Measurements from ENCODE around the gene RPGRIP1. TPM values are rescaled to one million over a fixed set of nuclear protein-coding genes. Genes with fewer than 3 reads are reported as not detected.
"Not testable (repeated sequence)": the region's sequence is repeated elsewhere in the genome, so short reads cannot be mapped to it uniquely, and the experiment has no call there.

Gene RPGRIP1
- total and polyA plus RNA-seq, 9 of the 15 experiments (the other 6 are each of a cell fraction or from before 2014, with no cell fraction given): 0.47 to 0.95 (median 0.65) TPM; not detected in 1

DNA sequence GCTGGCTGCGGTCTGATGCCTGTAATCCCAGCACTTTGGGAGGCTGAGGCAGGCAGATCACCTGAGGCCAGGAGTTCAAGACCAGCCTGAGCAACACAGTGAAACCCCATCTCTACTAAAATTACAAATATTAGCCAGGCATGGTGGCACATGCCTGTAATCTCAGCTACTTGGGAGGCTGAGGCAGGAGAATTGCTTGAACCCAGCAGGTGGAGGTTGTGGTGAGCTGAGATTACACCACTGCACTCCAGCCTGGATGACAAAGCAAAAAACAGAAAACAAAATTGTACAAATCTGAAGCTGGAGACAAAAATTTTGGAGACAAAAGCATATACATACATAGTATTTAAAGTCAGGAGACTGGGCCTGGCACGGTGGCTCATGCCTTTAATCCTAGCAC lies 6.6 kb downstream of the RPGRIP1 start:
- H3K36me3 ChIP-seq (ENCODE audit: control insufficient read depth, insufficient read depth, low read length); CTCF ChIA-PET (ENCODE audit: low intra/inter-chr PET ratio); POLR2A ChIA-PET; H3K4me3 ChIP-seq; H3K79me2 ChIP-seq (ENCODE audit: control insufficient read depth, insufficient read depth, low read length); H4K20me1 ChIP-seq (replicated peaks; ENCODE audit: control insufficient read depth, insufficient read depth, low read length); ATAC-seq; H3K27me3 ChIP-seq (ENCODE audit: control insufficient read depth in 2 of 2, insufficient read depth in 2 of 2, low read length in 2 of 2); BruUV-seq (replicated peaks); H3K4me1 ChIP-seq (replicated peaks in 1 of 2; ENCODE audit: control insufficient read depth in 2 of 2, insufficient read depth in 2 of 2, low read length in 2 of 2); in situ Hi-C loops (cut with MboI); H3K4me2 ChIP-seq (ENCODE audit: insufficient read depth, low read length); FAIRE-seq; DNase-seq (ENCODE audit: extremely low read depth in 1 of 4, low spot score in 3 of 4); H3K9me1 ChIP-seq (ENCODE audit: control insufficient read depth, insufficient read depth, low read length); H3K27ac ChIP-seq (ENCODE audit: extremely low read depth, low read depth, low read length); H3K9ac ChIP-seq (ENCODE audit: insufficient read depth in 1 of 2, low read depth in 2 of 2, low read length in 2 of 2); H3K9me3 ChIP-seq (replicated peaks; ENCODE audit: control insufficient read depth, insufficient read depth, low read depth, low read length); intact Hi-C loops (cut with micrococcal nuclease); H2AFZ ChIP-seq (ENCODE audit: low read depth, low read length): not testable (repeated sequence)
- 40% methylated on average over 1 of the region's 2 CpGs for WGBS (ENCODE audit: insufficient coverage, low coverage, missing lambda C conversion rate)
- TF ChIP-seq MAFG (tag; conservative IDR thresholded peaks at IDR 0.05): 0 out of 2 replicates have a peak, but pooled peaks have one; percentile 6
- peak; percentile 43 for TF ChIP-seq NFE2 (IDR thresholded peaks at IDR 0.05; ENCODE audit: low read depth)
- peak; percentile 71 to 73 for TF ChIP-seq KDM1A (IDR thresholded peaks at IDR 0.05)

DNA sequence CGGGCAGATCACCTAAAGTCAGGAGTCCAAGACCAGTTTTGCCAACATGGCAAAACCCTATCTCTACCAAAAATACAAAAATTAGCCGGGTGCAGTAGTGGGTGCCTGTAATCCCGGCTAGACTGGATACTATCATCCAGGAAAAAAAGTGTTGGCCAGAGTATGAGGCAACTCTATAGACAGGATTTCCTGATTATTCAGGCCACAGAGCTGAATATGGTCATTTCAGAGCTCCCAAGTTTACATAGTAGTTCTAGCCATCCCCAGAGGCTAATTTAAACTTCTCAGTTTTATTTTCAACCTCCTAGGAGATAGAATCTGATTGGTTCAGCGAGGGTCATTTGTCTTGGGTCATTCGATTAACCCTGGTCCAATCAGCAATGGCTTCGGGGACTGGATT lies 7.3 kb downstream of the RPGRIP1 start:
- ATAC-seq (no peak), FAIRE-seq (no peak), DNase-seq (ENCODE audit: extremely low read depth in 1 of 4, low spot score in 3 of 4) (no peak)
- Histone ChIP-seq H4K20me1 (replicated peaks; ENCODE audit: control insufficient read depth, insufficient read depth, low read length) (no peaks in the 10 kb centered on the region), H3K4me1 (replicated peaks in 1 of 2; ENCODE audit: control insufficient read depth in 2 of 2, insufficient read depth in 2 of 2, low read length in 2 of 2) (no peaks in the 10 kb centered on the region; a peak in 1 of 5 replicates), H3K9me3 (replicated peaks; ENCODE audit: control insufficient read depth, insufficient read depth, low read depth, low read length) (no peaks in the 10 kb centered on the region), H3K9me1 (ENCODE audit: control insufficient read depth, insufficient read depth, low read length) (no peaks in the 10 kb centered on the region), H3K36me3 (ENCODE audit: control insufficient read depth, insufficient read depth, low read length) (no peaks in the 10 kb centered on the region), H3K9ac (ENCODE audit: insufficient read depth in 1 of 2, low read depth in 2 of 2, low read length in 2 of 2) (no peak overlapping the region), H3K27me3 (ENCODE audit: control insufficient read depth in 2 of 2, insufficient read depth in 2 of 2, low read length in 2 of 2) (no peaks in the 10 kb centered on the region), H3K4me2 (ENCODE audit: insufficient read depth, low read length) (no peak overlapping the region), H3K4me3 (no peak overlapping the region), H3K27ac (ENCODE audit: extremely low read depth, low read depth, low read length) (no peak overlapping the region), H2AFZ (ENCODE audit: low read depth, low read length) (no peak overlapping the region), H3K79me2 (ENCODE audit: control insufficient read depth, insufficient read depth, low read length) (no peaks in the 10 kb centered on the region)
- intact Hi-C loops (cut with micrococcal nuclease) (no loop called here), in situ Hi-C loops (cut with MboI) (no loop called here)
- TF ChIP-seq YBX1 (IDR thresholded peaks at IDR 0.05): no peak
- no peak for TF ChIP-seq FOXJ3 (CRISPR knock-in tag; IDR thresholded peaks at IDR 0.05)
- no peak for TF ChIP-seq SNIP1 (IDR thresholded peaks at IDR 0.05; ENCODE audit: low read depth)
- no peak for TF ChIP-seq KDM1A (IDR thresholded peaks at IDR 0.05)
- TF ChIP-seq, protein P1, sequence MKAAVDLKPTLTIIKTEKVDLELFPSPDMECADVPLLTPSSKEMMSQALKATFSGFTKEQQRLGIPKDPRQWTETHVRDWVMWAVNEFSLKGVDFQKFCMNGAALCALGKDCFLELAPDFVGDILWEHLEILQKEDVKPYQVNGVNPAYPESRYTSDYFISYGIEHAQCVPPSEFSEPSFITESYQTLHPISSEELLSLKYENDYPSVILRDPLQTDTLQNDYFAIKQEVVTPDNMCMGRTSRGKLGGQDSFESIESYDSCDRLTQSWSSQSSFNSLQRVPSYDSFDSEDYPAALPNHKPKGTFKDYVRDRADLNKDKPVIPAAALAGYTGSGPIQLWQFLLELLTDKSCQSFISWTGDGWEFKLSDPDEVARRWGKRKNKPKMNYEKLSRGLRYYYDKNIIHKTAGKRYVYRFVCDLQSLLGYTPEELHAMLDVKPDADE (conservative IDR thresholded peaks at IDR 0.05; ENCODE audit: control insufficient read depth, low read depth, low read length): no peak
- BruUV-seq (replicated peaks): no TSS peak
- WGBS (ENCODE audit: insufficient coverage, low coverage, missing lambda C conversion rate): 41% methylated on average over 5 of the region's 6 CpGs
- ChIA-PET CTCF (ENCODE audit: low intra/inter-chr PET ratio) (no interaction called here), POLR2A (no interaction called here)

DNA sequence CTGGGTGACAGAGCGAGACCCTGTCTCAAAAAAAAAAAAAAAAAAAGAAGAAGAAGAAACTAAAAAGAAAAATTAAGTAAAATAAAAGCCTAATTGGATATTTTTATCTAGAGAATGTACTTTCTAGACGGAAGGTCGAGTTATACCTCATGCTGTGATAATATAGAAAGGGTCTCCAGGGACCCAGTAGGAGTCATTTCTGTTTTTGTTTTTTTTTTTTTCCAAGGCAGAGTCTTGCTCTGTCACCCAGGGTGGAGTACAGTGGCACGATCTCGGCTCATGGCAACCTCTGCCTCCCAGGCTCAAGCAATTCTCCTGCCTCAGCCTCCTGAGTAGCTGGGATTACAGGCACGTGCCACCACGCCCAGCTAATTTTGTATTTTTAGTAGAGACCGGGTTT lies 14.1 kb downstream of the RPGRIP1 start:
- ATAC-seq; H3K4me1 ChIP-seq (replicated peaks in 1 of 2; ENCODE audit: control insufficient read depth in 2 of 2, insufficient read depth in 2 of 2, low read length in 2 of 2); H3K27ac ChIP-seq (ENCODE audit: extremely low read depth, low read depth, low read length); CTCF ChIA-PET (ENCODE audit: low intra/inter-chr PET ratio); H3K9ac ChIP-seq (ENCODE audit: insufficient read depth in 1 of 2, low read depth in 2 of 2, low read length in 2 of 2); H3K36me3 ChIP-seq (ENCODE audit: control insufficient read depth, insufficient read depth, low read length); in situ Hi-C loops (cut with MboI); H3K27me3 ChIP-seq (ENCODE audit: control insufficient read depth in 2 of 2, insufficient read depth in 2 of 2, low read length in 2 of 2); H4K20me1 ChIP-seq (replicated peaks; ENCODE audit: control insufficient read depth, insufficient read depth, low read length); H3K9me1 ChIP-seq (ENCODE audit: control insufficient read depth, insufficient read depth, low read length); H3K4me3 ChIP-seq; H2AFZ ChIP-seq (ENCODE audit: low read depth, low read length); intact Hi-C loops (cut with micrococcal nuclease); BruUV-seq (replicated peaks); H3K4me2 ChIP-seq (ENCODE audit: insufficient read depth, low read length); DNase-seq (ENCODE audit: extremely low read depth in 1 of 4, low spot score in 3 of 4); H3K79me2 ChIP-seq (ENCODE audit: control insufficient read depth, insufficient read depth, low read length); FAIRE-seq; H3K9me3 ChIP-seq (replicated peaks; ENCODE audit: control insufficient read depth, insufficient read depth, low read depth, low read length): not testable (repeated sequence)
- WGBS (ENCODE audit: insufficient coverage, low coverage, missing lambda C conversion rate): 35% methylated on average over 7 of the region's 8 CpGs
- POLR2A ChIA-PET: interaction anchor here (0.9 kb wide), 1 partner anchor 26 kb away, joined by 3 read pairs; no protein-coding TSS in a partner anchor
